IPS-20b (cell line): ENCODE results near the gene ABHD11.

Experiments
- H3K27ac ChIP-seq: one replicate; pipeline ENCODE4 v1.5.1; 2013; ENCODE audit warnings: low read length
- H3K27me3 ChIP-seq: 2 replicates; pipeline ENCODE4 v1.6.1; 2013; ENCODE audit warnings: mild to moderate bottlenecking, low read length, inconsistent platforms; ENCODE audit not compliant: insufficient read depth
- H3K36me3 ChIP-seq: 2 replicates; pipeline ENCODE4 v1.6.1; 2013; ENCODE audit warnings: low read depth, mild to moderate bottlenecking, inconsistent platforms, low read length, moderate library complexity; ENCODE audit not compliant: insufficient read depth
- H3K4me1 ChIP-seq: 2 replicates; pipeline ENCODE4 v1.6.1; 2013; ENCODE audit warnings: mild to moderate bottlenecking, control low read depth, inconsistent platforms, low read length, moderate library complexity; ENCODE audit not compliant: insufficient read depth
- H3K4me3 ChIP-seq: 2 replicates; pipeline ENCODE4 v1.5.1; 2013; ENCODE audit warnings: mild to moderate bottlenecking, low read length, inconsistent platforms
- H3K9ac ChIP-seq: 2 replicates; pipeline ENCODE4 v1.6.1; 2013; ENCODE audit warnings: low read depth, mild to moderate bottlenecking, inconsistent platforms, low read length, moderate library complexity
- H3K9me3 ChIP-seq: 2 replicates; pipeline ENCODE4 v1.6.1; 2013; ENCODE audit warnings: mild to moderate bottlenecking, low read depth, low read length, inconsistent platforms; ENCODE audit not compliant: insufficient read depth

The ABHD11 gene

GRCh38 chr7:73740771-73741170 is 2.2 kb upstream of the ABHD11 start:
- Histone ChIP-seq H3K9ac (no peak overlapping the region), H3K36me3 (peaks cover 19% of the 10 kb centered on the region), H3K27me3 (peaks cover 13% of the 10 kb centered on the region; the same call in 1 of the 2 replicates), H3K4me3 (no peak overlapping the region), H3K4me1 (peaks cover 25% of the 10 kb centered on the region; the same call in 1 of the 2 replicates), H3K9me3 (no peaks in the 10 kb centered on the region), H3K27ac (no peak overlapping the region)

DNA sequence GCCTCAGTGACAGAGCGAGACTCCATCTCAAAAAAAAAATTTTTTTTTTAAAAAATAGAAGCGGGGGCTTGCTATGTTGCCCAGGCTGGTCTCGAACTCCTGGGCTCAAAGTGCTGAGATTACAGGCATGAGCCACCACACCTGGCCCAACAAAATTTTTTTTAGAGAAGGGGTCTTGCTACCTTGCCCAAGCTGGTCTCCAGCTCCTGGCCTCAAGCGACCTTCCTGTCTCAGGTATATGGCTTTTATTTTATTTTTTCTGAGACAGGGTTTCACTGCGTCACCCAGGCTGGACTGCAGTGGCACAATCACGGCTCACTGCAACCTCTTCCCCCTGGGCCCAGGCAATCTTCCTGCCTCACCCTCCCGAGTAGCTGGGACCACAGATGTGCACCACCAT is 1.6 kb upstream of the ABHD11 start:
- H3K4me3 ChIP-seq = no peak overlapping the region
- H3K27me3 ChIP-seq = peaks cover 13% of the 10 kb centered on the region; the same call in 1 of the 2 replicates
- H3K9me3 ChIP-seq = no peaks in the 10 kb centered on the region
- peaks cover 21% of the 10 kb centered on the region for H3K36me3 ChIP-seq
- no peak overlapping the region for H3K27ac ChIP-seq
- no peak overlapping the region for H3K9ac ChIP-seq
- H3K4me1 ChIP-seq = peaks cover 25% of the 10 kb centered on the region; the same call in 1 of the 2 replicates

DNA sequence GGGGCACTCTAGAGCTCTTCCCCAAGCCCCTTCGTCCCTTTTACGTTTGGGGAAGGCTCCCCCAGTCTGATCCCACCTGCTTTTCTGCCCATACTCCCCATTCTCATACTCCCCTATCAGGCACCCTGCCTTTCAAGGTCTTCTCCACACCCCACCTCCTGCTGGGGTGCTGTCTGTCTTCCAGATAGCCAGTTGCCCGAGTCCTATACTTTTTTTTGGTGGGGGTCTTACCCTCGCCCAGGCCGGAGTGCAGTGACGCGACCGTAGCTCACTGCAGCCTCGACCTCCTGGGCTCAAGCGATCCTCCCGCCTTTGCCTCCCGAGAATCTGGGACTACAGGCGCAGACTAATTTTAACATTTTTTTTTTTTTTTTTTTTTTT is 775 bp upstream of the ABHD11 start:
- Histone ChIP-seq H3K27ac (peak overlapping the region; percentile 53), H3K4me1 (peaks cover 25% of the 10 kb centered on the region; the same call in 1 of the 2 replicates), H3K27me3 (peaks cover 13% of the 10 kb centered on the region; the same call in 1 of the 2 replicates), H3K4me3 (peak overlapping the region; percentile 81), H3K9me3 (no peaks in the 10 kb centered on the region), H3K9ac (peak overlapping the region; percentile 90), H3K36me3 (peaks cover 21% of the 10 kb centered on the region)

DNA sequence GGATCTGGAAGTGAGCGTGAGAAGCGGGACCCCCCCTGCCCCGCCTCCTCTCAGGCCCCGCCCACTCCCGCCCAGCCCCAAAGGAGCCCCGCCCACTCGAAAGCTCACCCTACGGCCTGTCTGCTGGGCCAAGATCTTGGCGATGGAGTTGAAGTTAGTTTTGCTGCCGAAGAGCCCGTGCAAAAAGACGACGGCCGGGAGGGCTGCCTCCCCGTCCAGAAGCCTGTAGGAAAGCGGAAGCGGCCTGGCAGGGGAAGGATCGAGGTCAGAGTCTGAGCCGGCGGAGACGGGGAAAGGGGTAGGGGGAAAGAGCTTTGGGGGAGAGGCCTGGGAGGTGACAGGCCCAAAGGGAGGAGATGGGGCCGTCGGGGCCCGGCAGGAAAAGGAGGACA is 386 bp downstream of the ABHD11 start:
- peaks cover 20% of the 10 kb centered on the region; the same call in 1 of the 2 replicates for H3K4me1 ChIP-seq
- peaks cover 21% of the 10 kb centered on the region for H3K36me3 ChIP-seq
- H3K9me3 ChIP-seq = no peaks in the 10 kb centered on the region
- H3K9ac ChIP-seq = peak overlapping the region; percentile 85; the same call in 1 of the 2 replicates
- H3K27ac ChIP-seq = peak overlapping the region; percentile 25
- H3K4me3 ChIP-seq = peak overlapping the region; percentile 91
- H3K27me3 ChIP-seq = peaks cover 13% of the 10 kb centered on the region; the same call in 1 of the 2 replicates

DNA sequence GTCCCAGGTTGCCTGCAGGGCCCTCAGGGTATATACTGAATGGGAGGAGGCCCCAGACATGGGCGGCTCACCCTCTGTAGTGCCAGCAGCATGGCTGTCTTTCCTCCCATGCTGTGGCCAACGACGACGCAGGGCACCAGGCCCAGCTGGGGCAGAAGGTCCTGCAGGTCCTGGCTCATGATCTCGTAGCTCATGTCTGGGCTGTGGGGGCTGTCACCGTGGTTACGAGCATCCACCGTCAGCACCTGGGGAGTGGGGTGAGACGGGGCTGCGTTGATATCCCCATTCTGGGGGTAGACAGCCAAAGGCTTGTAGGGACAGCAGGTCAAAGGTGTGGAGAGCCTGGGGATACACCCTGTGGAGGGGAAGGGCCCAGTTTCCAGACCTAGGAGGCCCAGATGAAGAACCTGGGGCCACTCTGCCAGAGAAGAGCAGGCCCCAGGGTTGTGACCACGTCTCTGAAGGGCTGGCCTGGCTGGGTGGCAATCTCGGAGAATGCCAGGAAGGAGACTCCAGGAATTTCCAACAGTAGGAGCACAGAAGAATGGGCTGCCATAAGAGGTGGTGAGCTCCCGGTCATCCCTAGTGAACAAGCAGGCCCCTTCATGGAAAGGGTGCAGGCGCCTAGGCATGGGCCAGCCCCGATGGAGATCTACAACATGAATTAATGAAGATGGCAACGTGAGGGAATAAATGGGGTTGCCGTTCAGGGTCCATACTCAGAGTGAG is 947 bp downstream of the ABHD11 start:
- H3K27me3 ChIP-seq = peaks cover 13% of the 10 kb centered on the region; the same call in 1 of the 2 replicates
- peak overlapping the region; percentile 85; the same call in 1 of the 2 replicates for H3K9ac ChIP-seq
- H3K4me3 ChIP-seq = peak overlapping the region; percentile 91
- peaks cover 18% of the 10 kb centered on the region; the same call in 1 of the 2 replicates for H3K4me1 ChIP-seq
- no peaks in the 10 kb centered on the region for H3K9me3 ChIP-seq
- no peak overlapping the region for H3K27ac ChIP-seq
- peaks cover 21% of the 10 kb centered on the region for H3K36me3 ChIP-seq

DNA sequence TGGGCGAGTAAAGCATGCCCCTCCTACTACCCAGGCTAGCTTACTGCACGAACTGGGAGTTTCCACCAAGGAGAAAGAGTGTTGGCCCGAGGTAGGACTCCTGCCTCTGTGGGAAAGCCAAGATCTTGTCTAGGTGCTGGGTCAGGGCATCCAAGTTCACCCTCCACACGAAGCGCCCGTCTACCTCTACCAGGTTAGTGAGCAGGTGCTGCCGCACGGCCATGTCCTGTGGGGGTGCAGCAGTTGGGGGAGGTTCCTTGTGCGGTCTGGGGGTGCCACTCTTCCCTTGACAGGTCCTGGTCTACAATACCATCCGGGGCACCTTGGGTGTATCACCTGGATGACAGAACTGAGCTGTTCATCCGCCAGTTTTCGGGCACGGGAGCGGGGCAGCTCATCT is 1.7 kb downstream of the ABHD11 start:
- Histone ChIP-seq H3K9ac (no peak overlapping the region), H3K27me3 (peaks cover 13% of the 10 kb centered on the region; the same call in 1 of the 2 replicates), H3K9me3 (no peaks in the 10 kb centered on the region), H3K36me3 (peaks cover 21% of the 10 kb centered on the region), H3K4me3 (no peak overlapping the region), H3K4me1 (peaks cover 12% of the 10 kb centered on the region; the same call in 1 of the 2 replicates), H3K27ac (no peak overlapping the region)

DNA sequence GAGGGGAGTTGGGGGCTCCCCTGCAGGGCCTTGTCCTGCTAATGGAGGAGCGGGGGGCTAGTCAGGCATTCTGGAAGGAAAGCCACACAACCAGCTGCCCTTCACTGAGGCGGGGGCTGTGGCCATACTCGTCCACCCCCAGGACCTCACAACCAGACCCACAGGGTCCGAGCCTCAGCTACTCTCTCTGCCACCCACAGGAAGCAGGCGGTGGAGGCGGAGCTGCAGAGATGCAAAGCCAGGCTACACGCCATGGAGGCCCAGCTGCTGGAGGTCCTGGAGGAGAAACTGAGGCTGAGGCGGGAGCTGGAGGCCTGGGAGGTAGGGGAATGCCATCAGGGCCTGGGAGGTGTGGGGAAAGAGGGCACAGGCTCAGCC is 3.1 kb downstream of the ABHD11 start:
- Histone ChIP-seq H3K4me1 (peaks cover 2% of the 10 kb centered on the region; the same call in 1 of the 2 replicates), H3K9me3 (no peaks in the 10 kb centered on the region), H3K27ac (no peak overlapping the region), H3K4me3 (no peak overlapping the region), H3K27me3 (peaks cover 9% of the 10 kb centered on the region; the same call in 1 of the 2 replicates), H3K9ac (no peak overlapping the region), H3K36me3 (peaks cover 21% of the 10 kb centered on the region)

- Histone ChIP-seq H3K27me3 (peaks cover 2% of the 10 kb centered on the region; the same call in 1 of the 2 replicates), H3K4me1 (0 out of 2 replicates have a peak, but pooled peaks cover 4% of the 10 kb centered on the region), H3K4me3 (no peak overlapping the region), H3K36me3 (peaks cover 21% of the 10 kb centered on the region), H3K9ac (no peak overlapping the region), H3K9me3 (no peaks in the 10 kb centered on the region), H3K27ac (no peak overlapping the region)
These were observed 3.7 kb downstream of the ABHD11 start for GRCh38 chr7:73734619-73735527.

- Histone ChIP-seq H3K4me1 (0 out of 2 replicates have a peak, but pooled peaks cover 4% of the 10 kb centered on the region), H3K9ac (no peak overlapping the region), H3K27ac (no peak overlapping the region), H3K36me3 (peaks cover 17% of the 10 kb centered on the region), H3K27me3 (no peaks in the 10 kb centered on the region), H3K9me3 (no peaks in the 10 kb centered on the region), H3K4me3 (no peak overlapping the region)
These were observed 6.2 kb downstream of the ABHD11 start for GRCh38 chr7:73732397-73732796.

DNA sequence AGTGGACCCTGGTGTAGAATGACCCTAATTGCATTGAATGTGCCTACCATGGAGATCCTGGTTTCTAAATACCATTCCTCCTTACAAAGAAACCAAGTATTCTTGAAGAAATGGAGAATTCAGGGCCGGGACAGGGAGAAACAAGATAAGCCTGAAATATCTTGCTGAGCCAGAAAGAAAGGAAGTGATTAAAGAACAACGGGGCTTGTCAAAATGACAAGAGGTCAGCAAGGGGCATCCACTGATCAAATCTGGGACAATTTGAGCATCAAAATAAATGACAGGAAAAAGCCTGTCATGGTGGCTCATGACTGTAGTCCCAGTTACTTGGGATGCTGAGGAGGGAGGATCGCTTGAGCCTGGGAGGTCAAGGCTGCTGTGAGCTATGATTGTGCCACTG is 8.1 kb downstream of the ABHD11 start:
- Histone ChIP-seq H3K27ac (no peak overlapping the region), H3K4me1 (0 out of 2 replicates have a peak, but pooled peaks cover 4% of the 10 kb centered on the region), H3K9me3 (no peaks in the 10 kb centered on the region), H3K27me3 (no peaks in the 10 kb centered on the region), H3K4me3 (no peak overlapping the region), H3K36me3 (no peaks in the 10 kb centered on the region), H3K9ac (no peak overlapping the region)

DNA sequence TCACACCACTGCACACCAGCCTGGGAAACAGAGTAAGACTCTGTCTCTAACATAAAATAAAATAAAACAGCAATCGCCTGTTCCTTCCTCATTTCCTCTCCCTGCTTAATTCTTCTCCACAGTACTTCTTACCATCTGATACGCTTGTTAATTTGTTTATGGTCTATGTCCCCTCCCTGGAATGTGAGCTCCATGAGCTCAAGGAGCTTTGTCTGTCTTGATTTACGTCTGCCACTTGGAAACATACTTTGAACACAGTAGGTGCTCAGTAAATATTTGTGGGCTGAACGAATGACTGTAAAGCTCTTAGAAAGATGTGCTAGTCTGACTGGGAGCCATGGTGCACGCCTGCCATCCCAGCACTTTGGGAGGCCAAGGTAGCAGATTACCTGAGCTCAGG is 10.1 kb downstream of the ABHD11 start:
- H3K9ac ChIP-seq = no peak overlapping the region
- no peaks in the 10 kb centered on the region for H3K27me3 ChIP-seq
- H3K4me1 ChIP-seq = 0 out of 2 replicates have a peak, but pooled peaks cover 4% of the 10 kb centered on the region
- H3K4me3 ChIP-seq = no peak overlapping the region
- no peaks in the 10 kb centered on the region for H3K9me3 ChIP-seq
- H3K27ac ChIP-seq = no peak overlapping the region
- H3K36me3 ChIP-seq = no peaks in the 10 kb centered on the region
